GM12878 (cell line): Measurements from ENCODE around the gene SUPT4H1.

ENCODE experiments used
- EP300 ChIP-seq, 2 experiments: fragments of 150-350 bp in 1 of 2; IDR thresholded peaks; 2 replicates each; pipeline ENCODE4 v1.6.1; 2011 to 2012; ENCODE audit warnings: low read depth in 2 of 2, low read length in 2 of 2, borderline replicate concordance in 1 of 2, improper control_type of control experiment in 1 of 2, inconsistent platforms in 1 of 2; ENCODE audit not compliant: control insufficient read depth in 1 of 2
- EZH2 ChIP-seq: IDR thresholded peaks from 2 replicates; pipeline ENCODE4 v1.6.1; 2012; ENCODE audit warnings: low read depth, mild to moderate bottlenecking, control low read depth, inconsistent platforms, low read length, borderline replicate concordance; ENCODE audit not compliant: control insufficient read depth
- SMARCA5 ChIP-seq: fragments of 450-650 bp; IDR thresholded peaks from 2 replicates; pipeline ENCODE4 v1.6.1; 2017; ENCODE audit warnings: mild to moderate bottlenecking
- TCF3 ChIP-seq: IDR thresholded peaks from 2 replicates; pipeline ENCODE4 v1.6.1; 2012; ENCODE audit warnings: low read depth, mild to moderate bottlenecking, low read length, borderline replicate concordance; ENCODE audit not compliant: insufficient read depth

DNA sequence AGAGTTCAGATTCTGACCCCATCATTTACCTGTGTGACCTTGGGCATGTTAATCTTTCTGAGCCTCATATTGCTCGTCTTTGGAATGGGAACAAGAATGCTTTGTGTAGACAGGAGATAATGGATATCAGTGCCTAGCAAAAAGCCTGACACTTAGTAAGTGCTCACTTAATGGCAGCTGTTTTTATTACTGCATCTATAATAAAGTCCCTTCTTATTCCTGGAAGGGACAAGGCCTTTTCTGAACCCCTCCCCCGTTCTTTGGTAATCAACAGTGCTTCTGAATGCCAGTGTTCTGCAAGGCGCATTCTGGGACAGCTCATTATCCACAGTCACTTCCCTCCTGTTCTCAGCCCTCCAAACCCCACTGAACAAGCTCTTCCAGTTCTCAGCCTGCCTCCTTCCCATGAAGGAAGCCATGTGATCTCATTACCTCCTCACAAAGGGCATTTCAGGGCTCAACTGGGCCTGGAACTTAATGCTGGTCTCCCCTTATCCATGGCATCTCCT is 25.1 kb upstream of the SUPT4H1 start:
- TF ChIP-seq TCF3 (no peak), EZH2 (no peak), SMARCA5 (no peak), EP300 (IDR thresholded peaks at IDR 0.05; ENCODE audit: borderline replicate concordance in 1 of 2, control insufficient read depth in 1 of 2, low read depth in 2 of 2, low read length in 2 of 2) (no peak)
